Effector CD4-positive, alpha-beta T cell (primary cell): Measurements from ENCODE around the gene RAF1.
"Not testable (repeated sequence)": the region's sequence is repeated elsewhere in the genome, so short reads cannot be mapped to it uniquely, and the experiment has no call there.

Experiments used
- DNase-seq: peaks from one replicate; pipeline ENCODE4 v3.0.0-alpha.2; 2020

The RAF1 gene

GRCh38 chr3:12675115-12675810 is 11.3 kb upstream of the RAF1 start:
- DNase-seq, result no peak

GRCh38 chr3:12673956-12674736 is 10.2 kb upstream of the RAF1 start:
- not testable (repeated sequence) for DNase-seq

GRCh38 chr3:12671120-12671450 is 7.2 kb upstream of the RAF1 start:
- no peak for DNase-seq

DNA sequence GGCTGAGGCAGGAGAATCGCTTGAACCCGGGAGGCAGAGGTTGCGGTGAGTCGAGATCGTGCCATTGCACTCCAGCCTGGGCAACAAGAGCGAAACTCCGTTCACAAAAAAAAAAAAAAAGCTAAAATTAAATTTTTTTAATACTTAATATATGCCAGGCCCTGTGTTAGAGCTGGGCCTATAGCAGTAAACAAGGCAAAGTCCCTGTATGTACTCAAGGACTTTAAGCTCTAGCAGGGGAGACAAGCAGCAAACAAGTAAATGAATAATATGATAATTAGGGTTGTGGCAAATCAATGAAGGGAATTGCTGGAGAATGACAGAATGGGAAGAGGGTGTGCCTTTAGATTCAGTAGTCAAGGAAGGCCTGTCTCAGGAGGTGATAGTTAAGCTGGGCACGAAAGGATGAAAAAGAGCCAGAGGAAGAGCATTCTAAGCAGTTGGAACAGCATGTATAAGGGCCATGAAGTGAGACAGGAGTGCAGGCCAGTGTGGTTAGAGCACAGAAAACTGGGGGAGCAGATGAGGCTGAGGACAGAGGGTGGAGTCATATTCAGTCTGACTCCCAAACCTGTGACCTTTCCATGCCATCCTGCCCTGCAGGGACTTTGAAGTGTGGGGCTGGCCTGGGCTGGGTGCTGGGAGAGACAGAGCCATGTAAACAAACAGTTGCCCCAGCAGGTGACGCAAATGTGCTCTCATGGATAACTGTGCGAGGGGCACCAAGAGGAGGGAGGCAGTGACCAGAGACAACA is 6.6 kb upstream of the RAF1 start:
- DNase-seq, result no peak

- DNase-seq, result peak; percentile 4
These were observed 449 bp downstream of the RAF1 start for GRCh38 chr3:12663401-12663935.

DNA sequence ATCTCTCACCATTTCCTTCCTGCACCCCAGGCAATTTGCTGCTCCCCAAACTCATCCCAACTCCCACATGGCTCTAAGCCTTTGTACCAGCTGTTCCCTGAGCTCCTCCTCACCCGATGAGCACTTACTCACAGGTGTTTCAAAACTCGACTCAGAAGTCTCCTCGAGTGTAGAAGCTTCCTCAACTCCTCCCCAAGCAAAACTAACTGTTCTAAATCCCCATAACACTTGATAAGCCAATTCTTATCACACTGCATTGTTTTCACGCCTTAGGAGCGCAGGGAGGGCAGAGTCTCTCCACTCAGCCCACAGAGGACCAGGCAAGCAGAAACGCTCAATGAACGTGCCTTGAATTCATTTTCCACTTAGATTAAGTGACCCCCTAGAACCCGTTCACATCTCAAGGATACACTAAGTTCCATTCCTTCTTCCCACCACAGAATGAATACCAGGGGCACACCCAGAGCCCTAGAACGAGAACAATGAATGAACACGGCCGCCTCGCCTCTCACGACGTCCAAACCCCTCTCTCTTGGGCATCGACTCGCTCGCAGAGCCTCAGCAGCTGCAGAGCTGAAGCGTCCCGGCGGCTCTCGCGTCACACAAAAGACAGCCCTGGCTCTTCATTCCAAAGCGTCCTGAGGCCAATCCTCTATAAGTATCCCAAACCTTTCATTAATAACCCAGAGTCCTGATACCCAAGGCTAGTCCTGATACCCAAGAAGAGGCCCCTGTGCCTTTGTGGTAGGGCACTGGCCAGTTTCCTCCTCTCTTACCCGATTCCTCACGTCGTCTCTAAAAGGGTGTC is 1.1 kb downstream of the RAF1 start:
- peak; percentile 4 for DNase-seq

DNA sequence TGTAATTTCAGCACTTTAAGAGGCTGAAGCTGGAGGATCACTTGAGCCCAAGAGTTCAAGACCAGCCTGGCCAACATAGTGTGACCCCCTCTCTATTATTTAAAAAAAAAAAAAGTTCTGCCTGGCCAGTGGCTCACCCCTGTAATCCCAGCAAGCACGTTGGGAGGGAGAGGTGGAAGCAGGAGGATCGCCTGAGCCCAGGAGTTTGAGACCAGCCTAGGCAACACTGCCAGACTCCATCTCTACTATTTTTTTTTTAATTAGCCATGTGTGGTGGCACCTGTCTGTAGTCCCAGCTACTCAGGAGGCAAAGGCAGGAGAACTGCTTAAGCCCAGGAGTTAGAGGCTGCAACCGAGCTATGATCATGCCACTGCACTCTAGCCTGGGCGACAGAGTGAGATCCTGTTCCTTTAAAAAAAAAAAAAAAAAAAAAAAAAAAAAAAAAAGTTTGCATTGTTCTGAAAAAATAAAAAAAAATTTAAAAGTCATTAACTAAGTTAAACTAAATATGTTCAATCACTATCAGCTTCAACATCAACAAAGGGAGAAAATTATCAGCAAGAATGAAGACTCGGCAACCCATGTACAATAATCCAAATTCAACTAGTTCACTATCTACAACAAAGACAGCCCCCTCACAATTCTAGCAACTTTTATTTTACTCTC is 1.9 kb downstream of the RAF1 start:
- no peak for DNase-seq

GRCh38 chr3:12661375-12661774 is 2.5 kb downstream of the RAF1 start:
- DNase-seq, result not testable (repeated sequence)

GRCh38 chr3:12660196-12660595 is 3.7 kb downstream of the RAF1 start:
- no peak for DNase-seq

DNA sequence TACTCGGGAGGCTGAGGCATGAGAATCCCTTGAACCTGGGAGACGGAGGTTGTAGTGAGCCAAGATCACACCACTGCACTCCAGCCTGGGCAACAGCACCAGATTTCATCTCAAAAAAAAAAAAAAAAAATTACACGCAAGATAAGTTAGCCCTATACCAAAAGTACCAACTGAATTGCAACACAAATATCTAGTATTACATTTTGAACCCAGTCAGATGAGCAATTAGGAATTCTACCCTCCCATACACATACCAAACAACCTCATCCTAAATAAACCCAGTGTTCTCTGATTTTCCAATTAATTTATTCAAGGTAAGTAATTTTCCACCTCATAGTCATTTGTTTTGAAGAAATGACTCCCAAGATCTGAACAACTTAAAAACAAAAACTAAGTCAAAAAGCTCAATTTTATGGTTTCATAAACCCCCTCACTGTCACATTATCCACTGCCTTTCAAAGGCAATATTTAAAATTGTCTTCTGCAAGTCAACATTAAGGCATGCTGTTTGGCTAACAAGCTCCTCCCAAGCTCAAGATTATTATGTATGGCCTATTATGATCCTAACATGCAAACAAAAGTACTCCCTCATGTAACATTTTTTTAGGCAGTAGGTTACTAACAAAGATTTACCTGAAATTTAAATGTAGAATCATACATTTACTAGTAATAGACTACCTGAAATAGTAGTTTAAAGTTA is 4.5 kb downstream of the RAF1 start:
- DNase-seq, result no peak

DNA sequence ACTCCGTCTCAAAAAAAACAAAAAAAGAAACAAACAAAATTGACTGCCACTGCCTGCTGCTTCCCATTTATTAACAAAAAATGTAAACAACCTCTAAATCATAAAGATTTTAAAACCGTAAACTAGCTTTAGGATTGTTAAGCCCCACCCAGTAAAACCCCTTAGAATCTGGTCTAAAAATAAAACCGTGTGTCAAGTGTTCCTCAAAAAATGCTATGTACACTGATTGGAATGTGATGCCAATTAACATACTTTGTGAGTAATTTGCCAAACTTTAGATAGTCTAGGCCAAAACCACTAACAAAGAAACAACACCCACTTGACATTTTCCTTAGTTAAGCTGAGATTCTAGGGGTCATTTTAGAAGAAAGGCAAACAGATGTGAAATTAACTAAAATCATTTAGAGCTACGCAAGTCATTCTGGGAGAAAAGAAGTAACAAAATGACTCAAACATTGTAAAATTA is 5.3 kb downstream of the RAF1 start:
- DNase-seq, result no peak

GRCh38 chr3:12656850-12657249 is 7.1 kb downstream of the RAF1 start:
- DNase-seq, result no peak

GRCh38 chr3:12656193-12656592 is 7.7 kb downstream of the RAF1 start:
- DNase-seq, result no peak

DNA sequence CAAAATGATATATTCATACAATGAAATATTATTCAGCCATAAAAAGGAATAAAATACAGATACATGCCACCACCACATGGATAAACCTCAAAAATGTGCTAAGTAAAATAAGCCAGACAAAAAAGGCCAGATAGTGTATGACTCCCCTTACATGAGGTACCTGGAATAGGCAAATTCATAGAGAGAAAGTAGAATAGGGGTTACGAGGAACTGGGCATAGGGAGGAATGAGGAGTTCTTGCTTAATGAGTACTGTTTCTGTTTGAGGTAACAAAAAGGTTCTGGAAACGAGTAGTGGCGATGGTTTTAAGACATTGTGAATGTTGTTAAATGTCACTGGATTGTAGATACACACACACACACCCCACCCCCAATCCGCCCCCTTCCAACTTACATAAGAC is 8.2 kb downstream of the RAF1 start:
- DNase-seq, result no peak

DNA sequence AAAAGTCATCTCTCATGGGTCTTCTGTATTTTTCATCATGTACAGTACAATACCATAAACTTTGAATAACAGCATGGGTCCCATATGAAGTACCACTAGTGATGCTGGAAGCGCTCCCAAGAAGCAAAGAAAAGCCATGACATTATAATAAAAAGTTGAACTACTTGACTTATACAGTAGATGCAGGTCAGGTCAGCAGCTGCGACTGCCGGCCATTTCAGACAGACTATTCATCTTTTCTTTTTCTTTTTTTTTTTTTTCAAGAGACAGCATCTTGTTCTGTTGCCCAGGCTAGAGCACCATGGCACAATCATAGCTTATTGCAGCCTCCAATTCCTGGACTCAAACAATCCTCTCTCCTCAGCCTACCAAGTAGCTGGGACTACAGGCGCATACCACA is 10.2 kb downstream of the RAF1 start:
- DNase-seq, result no peak

DNA sequence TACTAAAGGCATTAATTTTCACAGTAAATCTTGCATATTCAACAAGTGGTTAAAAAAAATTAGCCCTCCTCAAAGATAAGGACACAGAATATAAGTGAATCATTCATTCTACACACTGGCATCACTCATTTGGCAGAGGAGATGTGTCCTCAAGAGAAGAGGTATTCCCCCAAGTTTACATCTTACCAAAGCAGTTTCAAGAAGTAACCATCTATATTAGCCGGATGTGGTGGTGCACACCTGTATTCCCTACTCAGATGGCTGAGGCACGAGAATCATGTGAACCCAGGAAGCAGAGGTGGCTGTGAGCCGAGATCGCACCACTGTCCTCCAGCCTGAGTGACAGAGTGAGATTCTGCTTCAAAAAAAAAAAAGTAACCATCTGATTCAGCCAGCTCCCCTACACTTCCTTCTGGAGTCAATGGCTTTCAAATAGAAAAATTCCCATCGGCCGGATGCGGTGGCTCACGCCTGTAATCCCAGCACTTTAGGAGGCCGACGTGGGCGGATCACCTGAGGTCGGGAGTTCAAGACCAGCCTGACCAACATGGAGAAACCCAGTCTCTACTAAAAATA is 15.4 kb downstream of the RAF1 start:
- no peak for DNase-seq

DNA sequence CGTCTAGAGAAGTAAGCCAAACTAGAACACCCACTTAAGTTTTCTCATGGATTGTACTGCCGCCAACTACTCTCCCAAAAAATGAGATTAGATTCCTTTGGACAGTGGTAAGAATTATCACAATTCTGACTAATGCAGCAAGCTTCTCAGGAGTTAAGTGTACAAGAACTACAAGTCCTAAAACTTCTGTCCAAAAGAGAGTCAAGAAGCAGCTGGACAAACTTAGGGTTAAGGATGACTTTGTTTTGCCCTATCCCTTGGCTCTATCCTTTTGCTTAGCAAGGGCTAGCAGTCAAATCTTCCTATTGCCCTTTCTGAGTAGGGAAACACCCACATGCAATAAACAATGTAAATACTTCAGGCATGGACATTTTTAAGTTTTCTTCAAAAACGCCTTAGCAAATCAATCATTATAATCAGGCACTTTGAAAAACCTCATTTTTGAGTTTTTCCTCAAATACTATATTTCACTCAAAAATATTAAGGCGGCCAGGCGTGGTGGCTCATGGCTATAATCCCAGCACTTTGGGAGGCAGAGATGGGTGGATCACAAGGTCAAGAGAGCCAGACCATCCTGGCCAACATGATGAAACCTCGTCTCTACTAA is 19.5 kb downstream of the RAF1 start:
- no peak for DNase-seq

DNA sequence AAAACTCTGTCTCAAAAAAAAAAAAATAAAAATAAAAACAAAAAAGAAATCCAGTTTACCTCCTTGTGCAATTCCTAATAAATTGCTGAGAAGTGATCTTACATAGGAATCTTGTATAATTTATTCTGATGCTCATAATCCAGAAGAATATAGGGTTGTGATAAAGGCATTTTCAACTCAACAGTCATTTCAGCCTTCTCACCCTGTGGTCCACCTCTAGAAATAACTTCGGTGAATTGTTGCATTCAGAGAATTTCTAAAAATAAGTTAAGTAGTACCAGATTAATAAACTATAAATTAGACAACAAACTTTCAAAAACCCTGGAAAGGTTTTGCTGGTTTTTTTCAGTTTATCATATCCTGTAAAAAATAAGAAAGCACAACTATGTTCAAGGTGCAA is 20.2 kb downstream of the RAF1 start:
- no peak for DNase-seq

DNA sequence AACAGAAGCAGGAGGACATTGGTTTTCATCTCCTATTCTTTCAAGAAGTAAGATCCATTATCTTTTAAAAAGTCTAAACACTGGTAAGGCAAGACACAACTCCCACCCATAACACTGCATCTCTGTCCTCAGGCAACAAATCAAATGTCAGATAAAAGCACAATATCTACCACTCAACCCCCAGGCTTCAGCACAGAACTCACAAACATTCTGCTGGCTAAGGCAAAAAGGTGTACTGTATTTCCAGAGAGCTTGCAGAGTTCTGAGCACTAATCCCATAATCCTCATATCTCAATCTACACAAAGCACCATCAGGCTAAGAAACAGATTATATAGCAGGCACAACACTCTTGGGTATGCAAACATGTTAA is 20.9 kb downstream of the RAF1 start:
- no peak for DNase-seq

- not testable (repeated sequence) for DNase-seq
These were observed 23.1 kb downstream of the RAF1 start for GRCh38 chr3:12640853-12641252.

DNA sequence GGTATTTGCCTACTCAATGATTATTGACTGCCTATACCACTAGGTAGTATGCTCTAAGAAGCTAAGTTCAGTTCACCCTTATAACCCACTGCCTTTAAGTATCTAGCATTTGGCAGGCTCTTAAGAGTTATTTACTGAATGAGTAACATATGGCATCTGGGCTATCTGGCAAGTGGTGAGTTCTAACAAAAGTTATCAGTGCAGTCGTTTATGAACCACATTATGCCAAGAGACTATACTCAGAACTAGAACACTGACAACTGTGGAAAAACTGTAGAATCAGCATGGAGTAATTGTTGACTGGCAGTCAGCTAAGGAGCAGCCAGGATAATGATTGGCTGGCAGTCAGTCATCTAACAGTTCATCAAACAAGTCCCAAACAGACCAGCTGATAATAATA is 25.8 kb downstream of the RAF1 start:
- no peak for DNase-seq
